CD4-positive, alpha-beta T cell treated with Interleukin-6 at 100 ng/mL for 8 hours (primary cell): ENCODE data around the gene PIMREG.
A peak's percentile ranks its signal among the peaks of the same experiment; 100 is the strongest.

Experiments used
- DNase-seq: peaks from one replicate; pipeline ENCODE4 v3.0.0-alpha.2; 2020; ENCODE audit warnings: mixed read lengths, low spot score

PIMREG gene

DNA sequence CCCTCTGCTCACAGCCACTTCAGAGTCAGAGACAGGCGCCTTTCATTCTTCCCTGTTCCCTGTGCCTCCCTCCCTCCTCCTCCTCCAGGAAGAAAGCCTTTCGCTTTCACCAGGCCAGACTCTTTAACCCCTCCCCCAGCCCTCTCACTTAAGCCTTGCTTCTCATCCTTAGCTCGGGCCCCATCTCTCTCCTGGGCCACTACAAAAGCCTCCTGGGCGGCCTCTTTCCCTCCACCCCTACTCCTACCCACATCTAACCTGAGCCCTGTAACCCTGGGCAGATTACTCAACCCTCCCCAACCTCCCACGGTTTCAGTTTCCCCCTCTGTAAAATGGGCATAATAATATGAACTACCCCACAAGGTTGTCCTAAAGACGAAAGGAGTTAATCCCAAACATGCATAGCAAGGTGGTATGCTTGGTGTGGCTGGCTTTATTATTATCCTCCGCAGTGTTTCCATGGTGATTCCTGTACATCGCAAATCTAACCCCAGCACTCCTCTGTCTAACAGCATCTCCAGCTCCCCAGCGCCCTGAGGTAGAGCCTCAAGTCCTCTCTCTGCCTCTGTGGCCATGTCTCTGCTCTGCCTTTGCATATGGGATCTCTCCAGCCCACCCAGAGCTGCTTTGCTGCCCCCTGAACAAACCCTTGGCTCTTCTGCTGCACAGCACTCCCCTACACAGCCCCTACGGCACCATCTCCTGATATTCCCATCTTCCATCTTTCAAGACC is 17.7 kb downstream of the PIMREG start:
- DNase-seq: no peak

DNA sequence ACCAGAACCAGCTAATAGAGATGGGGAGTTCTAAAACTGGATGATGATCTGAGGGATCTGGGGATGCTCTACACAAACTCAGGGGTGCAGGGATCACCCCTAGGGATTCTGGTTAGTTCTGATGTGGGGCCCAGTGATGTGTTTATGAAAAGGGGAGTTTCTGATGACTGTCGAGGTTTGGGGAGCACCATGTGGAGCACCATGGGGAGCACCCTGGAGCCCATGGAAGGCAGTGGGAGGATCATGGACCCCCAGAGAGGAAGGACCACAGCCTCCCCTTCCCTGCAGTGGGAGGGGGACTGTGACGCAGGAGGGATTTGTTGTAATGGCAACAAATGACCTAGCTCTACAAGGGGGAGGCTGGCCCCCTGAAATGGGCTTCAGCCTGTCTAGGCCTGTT is 18.4 kb downstream of the PIMREG start:
- DNase-seq: no peak

DNA sequence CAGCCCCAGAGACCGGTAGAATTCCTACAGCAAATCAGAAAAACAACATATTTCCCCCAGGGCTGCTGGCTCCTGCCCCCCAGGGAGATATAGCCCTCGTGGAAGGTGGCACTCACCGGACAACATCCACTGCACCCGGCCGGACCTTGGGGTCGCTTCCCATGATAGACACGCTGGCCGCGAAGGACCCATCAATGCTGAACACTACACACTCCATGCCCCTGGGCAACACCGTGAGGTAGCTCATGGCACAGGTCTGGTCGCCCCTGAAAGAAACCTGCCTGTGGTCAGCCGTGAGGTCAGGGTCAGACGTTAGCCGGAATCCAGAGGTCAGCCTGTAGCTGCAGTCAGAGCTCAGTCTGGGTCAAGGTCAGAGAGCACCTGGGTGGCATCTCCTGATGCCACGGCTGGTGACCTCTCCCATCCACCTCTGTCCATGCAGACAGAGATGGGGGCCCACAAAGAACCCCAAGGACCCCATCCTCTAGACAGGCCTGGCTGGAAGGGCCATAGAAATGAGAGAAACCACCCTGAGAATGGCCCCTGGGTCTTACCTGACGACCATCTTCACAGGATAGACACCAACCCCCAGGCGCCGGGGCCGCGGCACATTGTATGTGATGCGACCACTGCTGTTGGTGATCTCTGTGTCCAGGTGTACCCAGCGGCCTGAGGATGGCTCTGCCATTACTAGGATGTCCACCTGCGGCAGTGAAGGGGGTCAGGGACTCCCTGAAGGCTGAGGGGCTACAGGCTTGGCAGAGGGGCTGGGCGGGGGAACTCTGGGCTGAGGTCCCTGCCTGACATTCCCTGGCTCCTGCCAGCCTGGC is 19.6 kb downstream of the PIMREG start:
- no peak for DNase-seq

DNA sequence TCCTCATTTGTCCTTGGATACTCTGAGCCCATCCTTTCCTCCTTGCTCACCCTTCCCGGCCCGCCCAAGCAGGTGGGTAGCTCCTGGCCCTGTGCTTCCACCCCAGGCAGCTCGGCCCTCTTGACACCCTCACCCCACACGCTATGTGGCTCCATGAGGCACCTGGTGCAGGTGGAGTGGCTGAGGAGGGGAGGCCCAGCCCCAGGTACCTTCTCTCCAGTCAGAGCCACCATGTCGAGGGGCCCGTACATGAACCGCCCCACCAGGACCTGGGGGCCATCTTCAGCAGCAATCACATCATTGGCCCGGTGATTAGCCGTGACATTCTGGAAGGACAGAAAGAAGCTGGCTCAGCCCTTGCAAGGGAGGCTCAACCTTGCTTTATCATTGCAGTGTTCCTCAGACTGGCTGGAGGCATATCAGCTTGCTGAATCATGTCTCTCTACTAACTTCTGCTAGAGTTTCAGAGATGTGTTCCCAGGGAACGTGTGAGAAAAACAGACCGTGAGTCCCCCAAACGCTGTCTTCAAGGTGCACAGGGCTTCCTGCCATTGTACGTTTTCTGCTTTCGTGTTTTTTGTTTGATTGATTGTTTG is 20.3 kb downstream of the PIMREG start:
- no peak for DNase-seq

DNA sequence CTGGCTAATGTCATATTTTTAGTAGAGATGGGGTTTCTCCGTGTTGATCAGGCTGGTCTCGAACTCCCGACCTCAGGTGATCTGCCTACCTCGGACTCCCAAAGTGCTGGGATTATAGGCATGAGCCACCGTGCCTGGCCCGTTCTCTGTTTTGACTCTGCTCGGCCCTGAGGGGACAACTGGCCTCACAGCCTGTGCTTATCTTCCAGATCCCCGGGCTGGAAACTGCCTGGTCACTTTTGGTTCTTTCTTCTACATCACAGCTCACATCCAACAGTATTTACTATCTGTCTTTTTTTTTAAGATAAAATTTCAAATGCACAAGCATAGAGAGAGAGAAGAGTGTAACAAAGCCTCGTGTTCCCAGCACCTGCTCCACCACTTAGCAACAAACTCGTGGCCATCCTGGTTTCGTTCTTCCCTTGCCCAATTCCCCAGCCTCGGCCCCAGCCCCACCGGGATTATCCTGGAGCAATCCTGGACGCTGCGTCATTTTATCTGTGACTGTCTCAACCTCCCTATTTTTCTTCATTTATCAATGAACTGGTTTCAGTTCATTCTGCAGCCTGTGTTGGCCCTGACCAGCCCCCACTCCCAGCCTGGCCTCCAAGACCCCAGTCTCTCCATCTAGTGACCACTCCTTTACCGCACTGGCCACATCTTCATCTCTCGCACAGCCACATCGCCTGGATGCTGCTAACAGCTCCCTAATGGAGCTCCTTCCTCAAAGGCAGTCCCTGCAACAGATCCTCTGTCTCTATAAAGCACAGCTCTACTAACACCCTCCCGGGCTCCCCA is 21.1 kb downstream of the PIMREG start:
- DNase-seq: no peak

DNA sequence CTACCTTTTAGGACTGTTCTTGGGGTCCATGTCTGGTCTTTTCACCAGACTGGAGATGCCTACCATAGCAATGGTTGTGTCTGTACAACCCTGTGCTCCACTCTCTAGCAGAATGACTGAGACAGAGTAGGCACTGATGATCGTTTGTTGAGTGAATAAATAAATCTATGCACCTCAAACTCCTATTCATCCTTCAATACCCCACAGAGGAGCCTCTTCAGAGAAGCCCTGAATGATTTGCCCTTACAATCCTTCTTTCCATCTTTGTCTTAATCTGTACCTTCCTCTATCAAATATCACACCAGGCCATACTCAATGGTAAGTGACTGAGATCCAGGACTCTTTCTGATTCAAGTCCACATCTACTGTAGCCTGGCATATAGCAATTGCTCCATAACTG is 23.3 kb downstream of the PIMREG start:
- no peak for DNase-seq

DNA sequence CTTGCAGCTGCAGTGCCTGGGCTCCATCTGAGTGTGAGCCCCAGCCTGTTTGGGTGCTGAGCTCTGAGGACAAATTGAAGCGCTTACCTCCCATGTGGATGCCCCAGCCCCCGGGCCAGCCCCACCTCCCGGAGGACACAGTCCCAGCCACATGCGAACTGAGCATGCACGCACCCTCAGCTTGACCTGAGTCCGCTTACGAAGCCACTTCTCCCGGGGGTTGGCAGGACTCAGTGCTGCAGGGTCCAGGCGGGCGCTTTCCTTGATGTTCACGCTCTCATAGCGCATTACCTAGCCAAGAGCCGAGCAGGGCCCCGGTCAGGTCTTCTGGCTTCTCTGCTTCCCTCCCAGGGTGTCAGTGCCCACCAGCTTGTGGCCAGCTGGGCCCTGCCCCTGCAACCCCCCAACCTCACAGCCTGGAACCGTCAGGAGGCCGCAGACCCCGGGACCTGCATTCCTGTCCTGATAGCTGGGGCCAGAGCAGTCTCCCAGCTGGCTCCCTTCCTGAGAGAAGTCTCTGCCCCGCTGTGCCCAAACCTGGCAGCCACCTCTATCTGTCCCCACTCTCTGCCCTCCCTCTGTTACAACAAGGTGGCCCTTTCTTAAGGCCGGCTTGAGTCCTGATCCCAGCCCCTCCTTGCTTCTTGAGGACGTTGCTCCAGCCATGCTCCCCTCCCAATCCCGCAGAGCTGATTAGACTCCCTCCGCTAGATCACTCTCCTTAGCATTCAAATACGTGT is 24.0 kb downstream of the PIMREG start:
- DNase-seq: no peak

DNA sequence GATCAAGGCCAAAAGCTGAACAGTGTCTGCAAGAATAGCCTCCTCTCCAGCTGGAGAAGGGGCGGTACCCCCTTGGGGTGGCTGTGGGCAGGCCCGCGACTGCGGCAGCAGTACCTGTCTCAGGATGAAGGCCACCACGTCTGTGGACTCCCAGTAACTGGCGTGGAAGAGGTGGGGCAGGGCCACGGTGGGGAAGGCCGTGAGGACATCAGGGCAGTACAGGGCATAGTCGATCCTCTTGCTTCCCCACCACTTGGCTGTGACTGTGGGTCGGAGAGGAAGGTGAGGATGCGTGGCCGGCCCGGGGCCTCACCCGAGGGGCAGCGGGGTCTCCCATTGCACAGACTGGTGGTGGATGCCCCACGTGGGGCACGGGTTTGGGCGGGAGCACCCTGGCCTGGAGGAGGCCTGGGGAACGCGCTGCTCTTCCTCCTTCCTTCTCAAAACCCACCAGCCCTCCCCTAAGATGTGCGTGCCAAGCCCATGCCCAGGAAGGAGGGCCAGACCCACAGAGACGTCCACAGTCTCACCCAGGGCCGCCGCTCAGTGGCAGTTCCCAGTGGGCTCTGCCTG is 26.0 kb downstream of the PIMREG start:
- DNase-seq: no peak

DNA sequence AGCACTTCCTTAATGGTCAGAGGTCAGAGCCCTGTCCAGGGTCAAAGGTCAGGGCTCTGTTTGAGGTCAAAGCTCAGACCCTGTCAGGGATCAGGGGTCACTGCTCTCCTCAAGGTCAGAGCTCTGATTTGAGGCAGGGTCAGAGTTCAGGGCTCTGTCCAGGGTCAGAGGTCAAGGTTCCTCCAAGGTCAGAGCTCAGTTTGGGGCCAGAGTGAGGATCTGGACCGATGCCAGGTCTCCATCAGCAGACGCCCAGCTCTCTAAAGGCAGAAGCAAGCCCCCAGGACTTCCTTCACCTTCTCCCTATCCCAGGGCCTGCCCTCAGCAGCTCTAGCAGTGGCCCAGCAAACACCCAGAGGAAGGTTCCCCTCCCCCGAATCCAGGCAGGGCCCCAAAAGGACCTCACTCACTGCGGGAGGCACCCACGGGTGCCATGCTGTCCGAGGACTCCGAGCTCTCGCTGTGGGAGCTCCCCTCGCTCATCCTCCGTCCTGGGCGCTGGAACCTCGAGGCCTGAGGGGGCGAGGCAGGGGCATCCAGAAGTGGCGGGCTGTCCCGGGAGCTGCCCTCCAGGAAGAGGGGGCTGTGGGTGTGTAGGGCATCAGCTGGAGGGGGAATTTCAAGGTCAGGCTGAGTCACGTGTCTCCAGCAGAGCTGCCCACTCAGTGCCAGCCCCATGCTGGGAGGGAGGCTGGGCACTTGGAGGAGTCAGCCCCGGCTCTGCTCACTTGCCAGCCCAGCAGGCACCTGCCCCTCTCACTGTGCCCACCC is 26.7 kb downstream of the PIMREG start:
- no peak for DNase-seq

DNA sequence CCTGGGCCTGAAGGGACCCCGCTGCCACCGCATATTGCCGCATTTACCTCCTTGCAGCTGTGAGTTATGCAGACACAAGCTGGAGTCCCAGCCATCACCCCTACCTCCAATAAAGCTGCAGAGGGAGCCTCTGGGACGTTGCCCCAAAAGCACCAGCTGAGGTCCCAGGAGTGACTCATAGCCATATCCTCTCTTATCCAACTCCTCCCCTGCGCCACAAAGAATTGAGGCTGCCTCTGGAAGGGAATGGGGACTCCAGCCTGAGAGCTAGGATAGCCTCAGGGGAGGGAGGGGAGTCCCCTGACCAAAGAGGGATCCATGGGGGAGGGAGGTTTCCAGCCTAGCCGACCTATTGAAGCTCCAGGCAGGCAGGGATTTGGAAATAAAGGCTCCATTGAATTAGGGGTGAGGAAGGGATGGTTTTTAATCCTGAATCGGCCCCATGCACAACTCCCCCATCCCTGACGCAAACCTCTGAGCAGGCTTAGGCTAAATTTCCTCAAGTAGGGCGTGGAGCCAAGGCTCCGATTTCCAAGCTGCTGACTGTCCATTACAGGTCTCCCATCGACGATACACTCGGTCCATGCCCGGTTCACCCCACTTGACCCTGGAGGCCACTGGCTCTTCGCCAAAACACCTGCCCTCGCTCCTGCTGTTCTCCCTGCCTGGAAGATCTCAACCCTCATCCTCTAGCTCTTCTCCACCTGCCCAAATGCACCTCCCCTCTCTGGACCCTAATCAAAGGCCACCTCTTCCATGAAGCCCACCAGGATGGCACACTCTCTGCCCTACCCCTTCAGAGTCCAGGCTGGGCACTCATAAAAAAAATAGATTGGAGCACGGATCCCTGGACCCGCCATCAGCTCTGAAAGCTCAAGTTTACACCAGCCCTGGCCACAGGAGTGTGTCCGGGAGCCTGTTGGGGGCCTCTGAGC is 27.5 kb downstream of the PIMREG start:
- DNase-seq: no peak

DNA sequence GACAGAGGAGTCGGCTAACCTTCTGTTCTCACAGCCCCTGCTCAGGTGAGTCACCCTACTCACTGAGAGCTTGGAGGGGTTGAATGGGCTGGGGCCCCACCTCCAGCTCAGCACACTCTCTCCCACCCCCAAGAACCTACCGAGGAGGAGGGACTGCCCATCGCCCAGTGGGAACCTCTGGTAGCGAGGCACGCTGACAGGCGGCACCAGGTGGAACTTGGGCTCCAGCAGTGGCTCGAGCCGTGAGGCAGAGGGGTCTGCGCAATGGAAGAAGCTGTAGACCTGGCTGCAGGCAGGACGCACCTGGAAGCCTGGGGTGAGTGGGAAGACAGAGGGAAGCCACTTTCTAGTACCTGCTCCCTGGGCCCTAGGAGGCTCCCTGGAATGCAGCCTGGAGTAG is 28.3 kb downstream of the PIMREG start:
- DNase-seq: no peak

DNA sequence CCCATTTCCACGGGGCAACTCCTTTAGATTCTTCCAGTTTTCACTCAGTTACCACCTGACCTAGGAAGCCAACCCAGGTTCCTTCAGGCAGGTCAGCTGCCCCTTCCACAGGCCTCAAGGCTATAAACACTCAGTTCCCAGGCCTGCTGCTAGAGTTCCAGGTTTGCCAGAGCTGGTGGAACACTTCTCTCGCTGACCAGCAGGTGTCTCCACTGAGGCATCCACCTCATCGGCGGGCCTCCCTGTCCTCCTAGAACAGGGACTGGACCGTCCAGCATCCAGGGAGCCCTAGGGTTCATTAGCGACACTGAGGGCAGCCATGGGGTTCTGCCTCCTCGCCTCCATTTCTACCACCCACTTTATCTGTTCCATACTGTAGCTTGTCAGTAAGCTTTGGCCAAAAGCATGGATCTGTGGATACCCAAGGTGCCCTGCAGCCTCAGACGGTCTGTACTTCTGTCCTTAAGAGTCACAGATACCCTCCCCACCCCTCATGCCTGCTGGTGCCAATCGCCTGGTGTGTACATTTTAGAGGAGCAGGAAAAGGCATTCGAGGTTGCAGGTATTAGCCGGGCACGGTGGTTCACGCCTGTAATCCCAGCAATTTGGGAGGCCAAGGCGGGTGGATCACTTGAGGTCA is 29.0 kb downstream of the PIMREG start:
- peak; percentile 63 for DNase-seq

DNA sequence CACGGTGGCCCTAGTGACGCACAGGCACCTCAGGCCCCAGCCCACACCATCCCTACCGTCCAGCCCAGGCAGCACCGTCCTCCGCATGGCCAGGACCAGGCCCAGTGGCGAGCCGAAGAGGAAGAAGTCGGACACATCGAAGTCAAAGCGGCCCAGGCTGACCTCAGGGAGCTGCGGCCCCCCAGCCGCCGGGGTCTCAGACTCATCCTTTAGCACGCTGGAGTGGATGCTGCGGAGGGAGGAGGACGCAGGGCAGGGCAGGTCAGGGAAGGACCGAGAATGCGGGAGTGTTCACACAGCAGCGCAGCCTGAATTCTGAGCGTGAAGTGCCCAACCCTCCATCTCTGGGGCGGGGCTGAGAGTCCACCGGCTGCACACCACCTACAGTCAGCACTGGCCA is 30.1 kb downstream of the PIMREG start:
- no peak for DNase-seq

DNA sequence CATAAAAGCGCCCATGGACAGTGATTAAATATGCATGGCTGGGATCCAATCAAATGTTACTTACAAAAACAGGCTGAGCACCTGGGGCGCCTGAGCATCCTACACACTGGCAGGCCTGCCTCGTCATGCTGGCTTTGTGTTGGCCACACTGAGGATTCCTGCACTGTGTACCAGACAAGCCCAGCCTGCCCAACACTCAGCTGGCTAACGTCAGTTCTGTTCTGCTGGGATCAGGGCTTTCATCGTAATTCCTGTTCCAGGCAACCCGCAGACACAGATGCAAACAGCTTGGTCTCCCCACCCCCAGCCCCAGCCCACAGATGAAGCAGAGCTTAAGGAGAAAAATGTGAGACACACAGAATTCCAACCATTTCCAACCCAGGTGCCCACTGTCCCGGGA is 30.7 kb downstream of the PIMREG start:
- DNase-seq: no peak

DNA sequence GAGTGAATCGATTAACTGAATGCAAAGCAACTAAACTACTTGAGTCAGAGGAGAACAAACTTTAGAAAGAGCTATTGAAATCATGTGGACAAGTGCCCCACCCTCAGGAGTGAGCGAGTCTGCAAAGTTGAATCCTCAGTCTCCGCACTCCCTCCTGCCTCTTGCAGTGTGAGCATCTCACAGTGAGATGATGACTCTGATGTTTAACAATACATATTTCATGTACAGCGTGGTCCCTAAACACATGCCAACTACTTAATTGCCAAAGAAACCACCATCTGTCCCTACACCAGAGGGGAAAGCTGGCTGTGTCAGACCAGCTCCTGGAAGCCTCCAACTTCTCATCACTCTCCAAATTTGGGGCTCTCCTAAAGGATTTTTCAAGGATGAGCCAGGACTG is 31.2 kb downstream of the PIMREG start:
- no peak for DNase-seq

DNA sequence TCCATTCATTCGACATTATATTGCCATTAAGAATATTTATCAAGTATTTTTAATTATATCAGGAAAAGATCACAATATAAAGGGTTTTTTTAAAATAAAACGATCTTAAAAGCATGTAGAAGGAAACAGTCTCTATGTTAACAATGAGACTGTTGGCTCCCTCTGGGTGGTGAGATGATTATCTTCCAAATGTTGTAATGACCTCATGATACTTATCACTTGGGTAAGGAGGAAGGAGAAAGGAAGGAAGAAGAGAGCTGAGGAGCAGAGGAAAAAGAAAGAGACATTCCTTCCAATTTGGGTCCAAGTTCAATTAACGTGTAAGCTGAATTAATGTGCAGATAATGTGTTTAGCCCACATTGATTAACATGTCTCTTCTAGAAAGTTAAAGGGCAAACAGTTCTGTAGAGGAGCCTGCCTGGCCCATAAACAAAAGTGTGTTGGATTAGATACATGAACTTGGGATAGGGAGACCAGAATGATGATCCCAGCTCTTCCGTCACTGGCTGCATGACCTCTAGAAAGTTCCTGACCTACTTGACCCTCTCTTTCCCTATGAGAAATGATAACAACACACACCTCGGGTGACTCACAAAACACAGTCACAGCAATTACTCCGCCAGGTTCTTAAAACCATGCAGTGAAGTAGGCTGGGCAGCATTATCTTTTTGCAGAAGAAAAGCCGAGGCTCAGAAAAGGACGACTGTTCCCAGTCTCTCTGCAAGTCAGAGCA is 32.0 kb downstream of the PIMREG start:
- no peak for DNase-seq

DNA sequence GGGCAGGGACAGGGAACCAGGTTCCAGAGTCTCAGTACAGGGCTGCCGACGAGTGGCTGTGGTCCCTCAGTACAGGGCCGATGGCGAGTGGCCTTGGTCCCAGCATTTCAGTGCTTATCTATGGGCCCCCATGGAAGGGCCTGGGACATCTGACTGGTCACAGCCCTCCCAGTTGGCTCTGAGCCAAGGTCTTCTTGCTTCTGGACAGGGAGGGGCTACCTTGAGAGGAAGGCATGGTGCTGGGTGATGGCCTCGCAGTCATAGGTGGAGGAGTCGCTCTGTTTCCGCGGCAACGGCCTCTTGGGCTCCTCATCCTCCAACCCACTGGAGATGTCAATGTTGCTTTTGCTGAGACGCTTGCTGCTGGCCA is 32.5 kb downstream of the PIMREG start:
- DNase-seq: no peak

DNA sequence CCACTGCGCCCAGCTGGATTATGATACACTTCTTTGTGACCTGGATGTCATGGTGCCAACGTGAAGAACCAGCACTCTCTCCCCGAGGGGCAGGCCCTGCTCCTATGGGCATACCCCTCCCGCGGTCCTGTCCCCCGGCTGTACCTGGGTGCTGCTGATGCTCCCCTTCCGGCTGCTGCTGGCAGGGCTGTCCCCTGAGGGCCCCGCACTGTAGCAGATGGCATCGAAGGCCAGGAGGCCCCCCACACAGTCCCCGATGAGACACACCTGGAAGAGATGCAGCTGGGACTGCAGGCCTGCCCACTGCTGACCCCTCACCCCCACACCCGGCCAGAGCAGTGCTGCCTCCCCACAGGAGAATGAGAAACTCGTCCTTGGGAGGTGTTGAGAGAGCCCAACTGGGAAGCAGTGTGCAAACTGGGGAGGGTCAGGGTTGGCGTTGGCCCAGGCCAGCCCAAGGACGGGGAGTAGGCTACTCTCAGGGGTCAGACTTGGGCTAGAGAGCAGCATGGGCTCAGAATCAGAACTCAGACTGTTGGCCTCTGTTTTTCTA is 33.7 kb downstream of the PIMREG start:
- DNase-seq: no peak
